K562 (cell line): ENCODE measurements around the gene SPATS2L. TPM values are rescaled to one million over a fixed set of nuclear protein-coding genes. Genes with fewer than 3 reads are reported as not detected.

ENCODE experiments used
- CBFA2T2 ChIP-seq: fragments of 450-650 bp; conservative IDR thresholded peaks from 2 replicates; pipeline ENCODE4 v1.6.1; 2017; ENCODE audit warnings: mild to moderate bottlenecking
- CREM ChIP-seq: IDR thresholded peaks from 2 replicates; pipeline ENCODE4 v1.6.1; 2014; ENCODE audit warnings: antibody characterized with exemption, low read depth
- E2F8 ChIP-seq: fragments of 450-650 bp; IDR thresholded peaks from 2 replicates; pipeline ENCODE4 v1.7.1; 2018; ENCODE audit warnings: mild to moderate bottlenecking, low read depth; ENCODE audit not compliant: partially characterized antibody
- EHMT2 ChIP-seq: fragments of 450-650 bp; IDR thresholded peaks from 2 replicates; pipeline ENCODE4 v1.6.1; 2018; ENCODE audit warnings: antibody characterized with exemption
- FOXK2 ChIP-seq, 2 experiments: fragments of 450-650 bp; IDR thresholded peaks in 1 of 2; conservative IDR thresholded peaks in 1 of 2; 2 replicates each; pipeline ENCODE4 v1.6.1; 2016; ENCODE audit warnings: low read depth in 2 of 2, mild to moderate bottlenecking in 1 of 2
- GATAD2B ChIP-seq: fragments of 450-650 bp; IDR thresholded peaks from 2 replicates; pipeline ENCODE4 v1.6.1; 2017; ENCODE audit warnings: mild to moderate bottlenecking, borderline replicate concordance
- KLF1 ChIP-seq: fragments of 450-650 bp; IDR thresholded peaks from 2 replicates; pipeline ENCODE4 v1.6.1; 2016; ENCODE audit warnings: missing genetic modification characterization, missing compliant biosample characterization
- POLR2AphosphoS5 ChIP-seq: IDR thresholded peaks from 2 replicates; pipeline ENCODE4 v1.6.1; 2011; ENCODE audit warnings: mild to moderate bottlenecking, low read depth, low read length, moderate library complexity; ENCODE audit not compliant: control insufficient read depth, insufficient read depth
- RCOR1 ChIP-seq, 2 experiments: IDR thresholded peaks; 2 replicates each; pipeline ENCODE4 v1.6.1; 2012; ENCODE audit warnings: low read depth in 2 of 2, low read length in 2 of 2, borderline replicate concordance in 1 of 2, improper control_type of control experiment in 1 of 2
- SLC30A9 ChIP-seq: fragments of 250-450 bp; sonication (Bioruptor Pico); IDR thresholded peaks from 2 replicates; pipeline ENCODE4 v1.8.0; 2022; ENCODE audit warnings: mild to moderate bottlenecking, moderate library complexity
- TAF1 ChIP-seq: IDR thresholded peaks from 2 replicates; pipeline ENCODE4 v1.6.1; 2011; ENCODE audit warnings: mild to moderate bottlenecking, low read length, moderate library complexity; ENCODE audit not compliant: insufficient read depth, control insufficient read depth, severe bottlenecking; ENCODE audit errors: extremely low read depth
- TEAD1 ChIP-seq, 2 experiments: fragments of 450-650 bp in 1 of 2; sonication (generic) in 1 of 2; formaldehyde crosslinking; IDR thresholded peaks; 2 replicates each; pipeline versions ENCODE4 v1.4.0 to v1.8.0; 2020 to 2022; ENCODE audit warnings: mild to moderate bottlenecking in 2 of 2, missing genetic modification reagents in 1 of 2
- ZKSCAN8 ChIP-seq: fragments of 200-800 bp; sonication (Bioruptor generic); IDR thresholded peaks from 2 replicates; pipeline ENCODE4 v1.6.1; 2016; ENCODE audit warnings: missing genetic modification characterization, missing compliant biosample characterization
- ZNF121 ChIP-seq: sonication (generic); formaldehyde crosslinking; conservative IDR thresholded peaks from 2 replicates; pipeline ENCODE4 v1.8.0; 2022; ENCODE audit warnings: missing genetic modification reagents
- ZNF655 ChIP-seq: fragments of 250-450 bp; sonication (Bioruptor Pico); IDR thresholded peaks from 2 replicates; pipeline ENCODE4 v1.5.0; 2021
- polyA plus RNA-seq, 8 experiments: library from polyadenylated mRNA; depleted of rRNA in 4 of 8; stranded (reverse) in 5 of 8; unstranded in 3 of 8; fragments of >200 nt; fragmentation: Nextera tagmentation in 2 of 8; fragmentation: Illumina TruSeq in 1 of 8; extraction: Ambion mirVana in 2 of 8; extraction: Trizol in 1 of 8; gene quantifications; 2 replicates each; pipeline versions ENCODE4 v1.2.1 to v1.2.3, GENCODE V29; 2011 to 2014; ENCODE audit warnings: inconsistent platforms in 1 of 8, missing spikeins in 1 of 8
- total RNA-seq, 7 experiments: library from RNA; depleted of rRNA in 6 of 7; stranded (reverse); fragments of >200 nt in 6 of 7; fragmentation: Illumina TruSeq in 2 of 7; extraction: Trizol in 2 of 7; gene quantifications; 2 replicates each; pipeline versions ENCODE4 v1.2.1 to v1.2.3, GENCODE V29; 2011 to 2021; ENCODE audit warnings: low replicate concordance in 1 of 7
- TF ChIP-seq, protein P1 (sequence below): fragments of 250-450 bp; sonication (Bioruptor Pico); IDR thresholded peaks from 2 replicates; pipeline ENCODE4 v1.5.0; 2021; ENCODE audit warnings: mild to moderate bottlenecking, borderline replicate concordance
- TF ChIP-seq, protein P2 (sequence below): fragments of 200-800 bp; sonication (Bioruptor generic); IDR thresholded peaks from 2 replicates; pipeline ENCODE4 v1.6.1; 2017; ENCODE audit warnings: missing genetic modification characterization, missing compliant biosample characterization
- TF ChIP-seq, protein P3 (sequence below): fragments of 450-650 bp; IDR thresholded peaks from 2 replicates; pipeline ENCODE4 v1.6.1; 2016

The SPATS2L gene
- total and polyA plus RNA-seq, 9 of the 15 experiments (the other 6 are each of a cell fraction or from before 2014, with no cell fraction given) = 11.3 to 41.5 (median 24.9) TPM

DNA sequence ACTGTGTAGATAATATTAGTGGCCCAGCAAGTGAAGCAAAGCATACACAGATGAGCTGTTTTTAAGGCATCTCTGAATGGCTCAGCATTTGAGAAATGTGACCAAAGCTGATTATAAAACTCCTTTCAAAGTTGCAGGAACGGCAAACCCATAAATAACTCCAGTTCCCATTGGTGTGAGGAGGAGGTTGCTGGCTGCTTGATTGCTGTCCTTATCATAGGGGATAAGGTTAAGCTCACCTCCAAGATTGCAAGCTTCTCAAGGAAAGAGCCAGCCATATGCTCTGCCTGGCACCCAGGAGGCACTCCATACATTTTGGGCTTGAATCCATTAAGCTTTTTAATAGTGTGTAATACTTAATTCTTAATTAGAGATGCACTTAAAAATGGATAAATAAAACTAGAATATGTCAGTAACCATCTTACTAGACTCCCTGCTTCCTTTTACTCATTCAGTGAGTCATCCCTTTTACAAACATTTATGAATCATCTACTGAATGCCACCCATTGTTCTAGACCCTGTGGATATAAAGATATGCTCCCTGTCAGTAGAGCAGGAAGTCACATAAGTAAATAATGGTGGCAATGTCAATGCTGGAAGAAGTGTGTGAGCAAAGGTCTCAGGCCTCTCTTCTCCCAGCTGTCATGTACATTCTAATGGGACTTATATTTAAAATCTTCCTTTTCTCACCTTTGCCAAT is 99.3 kb downstream of the SPATS2L start (continued):
- TF ChIP-seq GATAD2B (0 out of 2 replicates have a peak, but pooled peaks have one; percentile 14), CREM (peak; percentile 32; the same call in 1 of the 2 replicates), EHMT2 (peak; percentile 57; the same call in 1 of the 2 replicates), ZNF121 (CRISPR knock-in tag) (peak; percentile 66), ZKSCAN8 (CRISPR knock-in tag) (peak; percentile 92), E2F8 (no peak), FOXK2 (conservative IDR thresholded peaks at IDR 0.05 in 1 of 2, IDR thresholded peaks at IDR 0.05 in 1 of 2; ENCODE audit: low read depth in 2 of 2) (peak; percentile 41 to 45; a peak in 2 of 4 replicates), CBFA2T2 (peak; percentile 72), SLC30A9 (no peak), POLR2AphosphoS5 (peak; percentile 13; the same call in 1 of the 2 replicates), ZNF655 (CRISPR knock-in tag) (no peak), KLF1 (tag) (no peak), TEAD1 (CRISPR knock-in tag; IDR thresholded peaks at IDR 0.05) (no peak), RCOR1 (IDR thresholded peaks at IDR 0.05; ENCODE audit: borderline replicate concordance in 1 of 2, low read depth in 2 of 2, low read length in 2 of 2) (peak; percentile 28 to 72; a peak in 2 of 4 replicates), TAF1 (peak; percentile 15)
- TF ChIP-seq, protein P1, sequence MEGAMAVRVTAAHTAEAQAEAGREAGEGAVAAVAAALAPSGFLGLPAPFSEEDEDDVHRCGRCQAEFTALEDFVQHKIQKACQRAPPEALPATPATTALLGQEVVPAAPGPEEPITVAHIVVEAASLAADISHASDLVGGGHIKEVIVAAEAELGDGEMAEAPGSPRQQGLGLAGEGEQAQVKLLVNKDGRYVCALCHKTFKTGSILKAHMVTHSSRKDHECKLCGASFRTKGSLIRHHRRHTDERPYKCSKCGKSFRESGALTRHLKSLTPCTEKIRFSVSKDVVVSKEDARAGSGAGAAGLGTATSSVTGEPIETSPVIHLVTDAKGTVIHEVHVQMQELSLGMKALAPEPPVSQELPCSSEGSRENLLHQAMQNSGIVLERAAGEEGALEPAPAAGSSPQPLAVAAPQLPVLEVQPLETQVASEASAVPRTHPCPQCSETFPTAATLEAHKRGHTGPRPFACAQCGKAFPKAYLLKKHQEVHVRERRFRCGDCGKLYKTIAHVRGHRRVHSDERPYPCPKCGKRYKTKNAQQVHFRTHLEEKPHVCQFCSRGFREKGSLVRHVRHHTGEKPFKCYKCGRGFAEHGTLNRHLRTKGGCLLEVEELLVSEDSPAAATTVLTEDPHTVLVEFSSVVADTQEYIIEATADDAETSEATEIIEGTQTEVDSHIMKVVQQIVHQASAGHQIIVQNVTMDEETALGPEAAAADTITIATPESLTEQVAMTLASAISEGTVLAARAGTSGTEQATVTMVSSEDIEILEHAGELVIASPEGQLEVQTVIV (CRISPR knock-in tag) = no peak
- TF ChIP-seq, protein P2, sequence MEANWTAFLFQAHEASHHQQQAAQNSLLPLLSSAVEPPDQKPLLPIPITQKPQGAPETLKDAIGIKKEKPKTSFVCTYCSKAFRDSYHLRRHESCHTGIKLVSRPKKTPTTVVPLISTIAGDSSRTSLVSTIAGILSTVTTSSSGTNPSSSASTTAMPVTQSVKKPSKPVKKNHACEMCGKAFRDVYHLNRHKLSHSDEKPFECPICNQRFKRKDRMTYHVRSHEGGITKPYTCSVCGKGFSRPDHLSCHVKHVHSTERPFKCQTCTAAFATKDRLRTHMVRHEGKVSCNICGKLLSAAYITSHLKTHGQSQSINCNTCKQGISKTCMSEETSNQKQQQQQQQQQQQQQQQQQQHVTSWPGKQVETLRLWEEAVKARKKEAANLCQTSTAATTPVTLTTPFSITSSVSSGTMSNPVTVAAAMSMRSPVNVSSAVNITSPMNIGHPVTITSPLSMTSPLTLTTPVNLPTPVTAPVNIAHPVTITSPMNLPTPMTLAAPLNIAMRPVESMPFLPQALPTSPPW (CRISPR knock-in tag) = 0 out of 2 replicates have a peak, but pooled peaks have one; percentile 24
- TF ChIP-seq, protein P3, sequence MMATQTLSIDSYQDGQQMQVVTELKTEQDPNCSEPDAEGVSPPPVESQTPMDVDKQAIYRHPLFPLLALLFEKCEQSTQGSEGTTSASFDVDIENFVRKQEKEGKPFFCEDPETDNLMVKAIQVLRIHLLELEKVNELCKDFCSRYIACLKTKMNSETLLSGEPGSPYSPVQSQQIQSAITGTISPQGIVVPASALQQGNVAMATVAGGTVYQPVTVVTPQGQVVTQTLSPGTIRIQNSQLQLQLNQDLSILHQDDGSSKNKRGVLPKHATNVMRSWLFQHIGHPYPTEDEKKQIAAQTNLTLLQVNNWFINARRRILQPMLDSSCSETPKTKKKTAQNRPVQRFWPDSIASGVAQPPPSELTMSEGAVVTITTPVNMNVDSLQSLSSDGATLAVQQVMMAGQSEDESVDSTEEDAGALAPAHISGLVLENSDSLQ = peak; percentile 61; the same call in 1 of the 2 replicates
